GM12872 (cell line): Measurements from ENCODE around the gene SVEP1.

Source experiments
- TF ChIP-seq, protein P1 (sequence below): IDR thresholded peaks from 3 replicates; pipeline ENCODE4 v1.5.1; 2011; ENCODE audit warnings: low read depth, mild to moderate bottlenecking, low read length, moderate library complexity; ENCODE audit not compliant: insufficient read depth

Gene SVEP1

DNA sequence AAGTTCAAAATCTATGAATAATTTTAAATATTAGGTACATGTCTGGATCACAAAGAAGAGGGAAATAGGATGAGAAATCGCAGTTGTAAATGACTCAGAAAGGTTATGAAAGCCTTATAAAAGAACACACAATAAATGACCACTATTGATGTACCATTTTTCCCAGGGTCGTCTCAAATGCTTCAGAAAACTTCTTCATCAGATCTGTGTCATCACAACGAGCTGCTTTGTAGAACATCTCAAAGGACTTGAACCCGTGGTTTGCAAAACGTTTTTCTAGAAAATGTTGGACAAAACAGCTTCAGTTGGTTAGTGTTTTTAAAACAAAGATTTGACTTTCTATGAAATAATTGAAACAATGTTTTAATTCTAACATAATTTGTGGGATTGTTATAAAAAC is 100.1 kb downstream of the SVEP1 start:
- TF ChIP-seq, protein P1, sequence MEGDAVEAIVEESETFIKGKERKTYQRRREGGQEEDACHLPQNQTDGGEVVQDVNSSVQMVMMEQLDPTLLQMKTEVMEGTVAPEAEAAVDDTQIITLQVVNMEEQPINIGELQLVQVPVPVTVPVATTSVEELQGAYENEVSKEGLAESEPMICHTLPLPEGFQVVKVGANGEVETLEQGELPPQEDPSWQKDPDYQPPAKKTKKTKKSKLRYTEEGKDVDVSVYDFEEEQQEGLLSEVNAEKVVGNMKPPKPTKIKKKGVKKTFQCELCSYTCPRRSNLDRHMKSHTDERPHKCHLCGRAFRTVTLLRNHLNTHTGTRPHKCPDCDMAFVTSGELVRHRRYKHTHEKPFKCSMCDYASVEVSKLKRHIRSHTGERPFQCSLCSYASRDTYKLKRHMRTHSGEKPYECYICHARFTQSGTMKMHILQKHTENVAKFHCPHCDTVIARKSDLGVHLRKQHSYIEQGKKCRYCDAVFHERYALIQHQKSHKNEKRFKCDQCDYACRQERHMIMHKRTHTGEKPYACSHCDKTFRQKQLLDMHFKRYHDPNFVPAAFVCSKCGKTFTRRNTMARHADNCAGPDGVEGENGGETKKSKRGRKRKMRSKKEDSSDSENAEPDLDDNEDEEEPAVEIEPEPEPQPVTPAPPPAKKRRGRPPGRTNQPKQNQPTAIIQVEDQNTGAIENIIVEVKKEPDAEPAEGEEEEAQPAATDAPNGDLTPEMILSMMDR = no peak

DNA sequence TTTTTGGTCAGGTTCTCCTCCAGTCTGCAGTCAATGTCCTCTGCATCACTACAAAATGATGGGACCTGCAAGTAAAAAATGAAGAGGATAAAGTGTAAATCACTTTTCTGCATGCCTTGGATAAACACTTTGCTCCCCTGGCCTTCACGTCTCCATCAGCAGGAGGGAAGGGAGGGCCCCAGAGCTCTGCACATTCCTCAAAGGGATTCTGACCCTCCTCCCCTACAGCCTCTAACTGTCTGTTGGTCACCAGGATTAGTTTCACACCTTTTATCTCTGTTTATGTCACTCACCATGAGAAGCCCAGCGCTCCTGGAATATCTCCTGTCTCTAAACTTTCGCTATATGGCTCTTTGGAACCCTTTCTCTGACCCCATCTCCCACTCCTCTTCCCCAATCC is 103.3 kb downstream of the SVEP1 start:
- TF ChIP-seq, protein P1 = no peak

DNA sequence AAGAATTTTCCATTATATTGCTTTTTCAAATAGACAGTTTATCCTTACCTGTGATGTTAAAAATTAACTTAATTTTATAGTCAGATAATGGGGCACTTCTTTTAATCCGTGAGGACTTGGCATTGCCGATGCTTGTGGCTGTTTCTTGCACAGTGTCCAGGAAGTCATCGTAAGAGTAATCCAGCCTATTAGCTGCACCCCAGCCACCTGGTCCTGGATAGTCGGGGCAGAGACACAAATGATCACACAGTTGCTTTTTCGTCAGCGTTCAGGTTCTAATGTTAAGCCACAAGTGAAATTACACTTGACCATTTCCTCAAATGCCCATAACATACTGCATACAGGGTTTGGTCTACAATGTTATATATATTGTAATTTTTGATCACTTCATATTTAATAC is 107.4 kb downstream of the SVEP1 start:
- TF ChIP-seq, protein P1 = no peak

DNA sequence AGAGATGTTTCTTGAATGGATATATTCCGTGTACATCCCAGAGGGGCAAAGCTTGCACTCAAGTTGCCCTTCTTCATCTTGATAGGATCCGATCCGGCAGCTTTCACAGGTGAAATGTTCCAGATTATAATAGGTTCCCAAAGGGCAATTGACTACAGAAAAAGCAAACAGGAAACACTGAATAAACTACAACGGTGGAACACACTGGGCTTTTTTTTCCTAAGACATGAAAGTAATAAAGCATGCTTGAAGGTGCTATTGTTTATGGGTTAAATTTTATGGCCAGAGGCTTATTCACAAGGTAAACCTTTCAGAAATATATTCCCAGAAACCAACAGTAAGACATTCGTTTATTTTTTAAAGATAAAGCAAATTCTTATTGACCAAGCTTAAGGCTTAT is 110.6 kb downstream of the SVEP1 start:
- TF ChIP-seq, protein P1 = no peak

DNA sequence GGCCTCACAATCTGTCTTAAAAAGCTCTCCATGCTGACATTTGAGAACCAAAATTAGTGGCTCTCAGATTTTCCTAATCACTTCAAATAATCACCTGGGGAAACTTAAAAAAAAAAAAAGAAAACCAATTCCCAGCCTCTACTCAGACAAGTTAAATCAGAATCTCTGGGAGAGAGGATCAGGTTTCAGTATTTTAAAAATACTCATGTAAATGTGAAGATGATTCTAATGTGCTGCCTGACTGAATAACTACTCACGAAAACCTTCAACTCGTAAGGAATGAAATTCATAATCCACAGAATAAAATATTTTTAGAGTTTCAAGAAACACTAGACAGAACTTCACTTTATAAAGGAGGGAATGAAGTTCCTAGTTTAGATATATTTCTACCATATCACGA is 114.4 kb downstream of the SVEP1 start:
- TF ChIP-seq, protein P1 = no peak

DNA sequence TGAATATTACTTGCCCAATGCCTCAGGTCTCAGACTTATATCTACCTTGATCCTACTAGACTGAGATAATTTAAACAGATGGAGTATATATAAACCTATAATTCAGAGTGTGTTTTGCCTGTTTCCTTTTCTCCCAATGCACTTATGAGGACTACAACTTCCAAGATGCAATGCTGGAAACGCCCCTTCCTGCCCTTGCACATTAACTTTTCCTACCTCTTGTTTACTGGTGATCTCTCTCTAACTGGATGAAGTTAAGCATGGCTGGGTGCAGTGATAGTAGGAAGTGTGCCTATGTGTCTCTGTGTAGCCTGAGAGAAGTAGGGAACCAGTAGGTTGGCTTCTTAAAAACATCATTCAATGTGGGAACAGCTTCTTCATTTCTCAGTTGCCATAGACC is 115.2 kb downstream of the SVEP1 start:
- TF ChIP-seq, protein P1 = no peak

DNA sequence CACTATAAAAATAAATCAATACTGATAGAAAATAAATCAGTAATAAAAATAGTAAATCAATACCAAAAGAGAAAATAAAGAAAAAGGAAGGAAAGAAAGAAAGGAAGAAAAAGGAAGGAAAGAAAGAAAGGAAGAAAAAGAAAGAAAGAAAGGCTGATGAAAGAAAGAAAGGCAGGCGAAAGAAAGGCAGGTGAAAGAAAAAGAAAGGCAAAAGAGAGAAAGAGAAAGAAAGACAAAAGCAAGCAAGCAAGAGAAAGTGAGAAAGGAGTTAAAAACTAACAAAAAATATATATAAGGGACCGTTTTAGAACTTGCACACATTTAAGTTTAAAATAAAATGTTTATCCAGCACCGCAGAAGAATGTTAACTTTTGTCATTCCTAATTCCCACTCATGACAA is 116.0 kb downstream of the SVEP1 start:
- TF ChIP-seq, protein P1 = no peak

DNA sequence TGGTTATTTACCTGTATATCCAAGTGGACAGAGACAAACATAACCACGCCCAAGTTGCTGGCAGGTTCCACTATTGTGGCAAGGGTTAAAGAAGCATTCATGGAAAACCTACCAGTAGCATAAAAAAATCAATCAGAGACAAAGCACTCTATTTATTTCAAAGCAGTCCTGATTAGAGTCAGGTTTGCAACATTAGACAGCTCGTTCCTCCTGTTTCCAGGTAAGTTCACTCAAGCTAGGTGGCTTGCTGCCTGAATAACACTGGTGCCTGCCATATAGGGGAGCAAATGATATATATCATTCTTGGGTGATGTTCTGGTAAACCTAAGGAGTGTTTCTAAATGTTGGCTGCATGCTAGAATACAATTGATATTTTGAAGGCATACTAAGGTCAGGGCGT is 122.3 kb downstream of the SVEP1 start:
- TF ChIP-seq, protein P1 = no peak
